ENCODE measurements around the gene CXorf49B. TPM values are rescaled to one million over a fixed set of nuclear protein-coding genes. Genes with fewer than 3 reads are reported as not detected.
"Not testable (repeated sequence)": the region's sequence is repeated elsewhere in the genome, so short reads cannot be mapped to it uniquely, and the experiment has no call there.

CXorf49B gene
- total RNA-seq: not detected

- DNase-seq (ENCODE audit: low spot score); H3K36me3 ChIP-seq; ATAC-seq (ENCODE audit: insufficient number of reproducible peaks, low FRiP score, low read depth); H3K9me3 ChIP-seq; H3K27me3 ChIP-seq (replicated peaks; ENCODE audit: insufficient read depth); H3K4me1 ChIP-seq (ENCODE audit: control insufficient read depth in 1 of 2, low read depth in 2 of 2); H3K4me3 ChIP-seq; H3K27ac ChIP-seq: not testable (repeated sequence)
Measured at GRCh38 chrX:71763049-71763448, at the start of gene CXorf49B. Gene CXorf49B, plus strand, starts transcription at chrX:71763349. Its CDS starts 75 bp downstream, at chrX:71763424.

- ATAC-seq (ENCODE audit: insufficient number of reproducible peaks, low FRiP score, low read depth); H3K9me3 ChIP-seq; DNase-seq (ENCODE audit: low spot score); H3K27ac ChIP-seq; H3K27me3 ChIP-seq (replicated peaks; ENCODE audit: insufficient read depth); H3K4me3 ChIP-seq; H3K4me1 ChIP-seq (ENCODE audit: control insufficient read depth in 1 of 2, low read depth in 2 of 2); H3K36me3 ChIP-seq: not testable (repeated sequence)
Measured at GRCh38 chrX:71714064-71714463, 49.1 kb upstream of the CXorf49B start.

GRCh38 chrX:71715551-71715950 is 47.6 kb upstream of the CXorf49B start:
- not testable (repeated sequence) for H3K4me1 ChIP-seq (ENCODE audit: control insufficient read depth in 1 of 2, low read depth in 2 of 2); H3K27ac ChIP-seq; H3K4me3 ChIP-seq; H3K27me3 ChIP-seq (replicated peaks; ENCODE audit: insufficient read depth); H3K36me3 ChIP-seq; H3K9me3 ChIP-seq; DNase-seq (ENCODE audit: low spot score); ATAC-seq (ENCODE audit: insufficient number of reproducible peaks, low FRiP score, low read depth)

DNA sequence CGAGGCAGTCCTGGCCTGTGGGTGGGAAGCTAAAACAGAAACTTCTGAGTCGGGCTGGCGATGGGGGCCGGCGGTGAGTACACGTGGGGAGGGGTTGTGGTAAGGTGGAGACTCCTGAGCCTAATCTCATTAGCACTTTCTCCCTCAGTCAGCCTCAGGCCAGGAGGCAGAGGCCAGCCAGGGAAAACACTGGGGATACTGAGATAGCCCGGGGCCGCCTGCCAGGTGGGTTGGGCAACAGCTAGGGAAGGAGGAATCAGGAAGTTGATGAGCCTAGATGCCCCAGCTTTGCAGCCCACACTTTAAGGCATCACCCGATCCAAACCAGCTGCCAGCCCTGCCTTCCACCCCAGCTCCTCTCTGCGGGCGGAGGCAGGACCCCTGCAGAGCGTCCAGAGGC is 46.8 kb upstream of the CXorf49B start:
- not testable (repeated sequence) for DNase-seq (ENCODE audit: low spot score); H3K27me3 ChIP-seq (replicated peaks; ENCODE audit: insufficient read depth); H3K4me1 ChIP-seq (ENCODE audit: control insufficient read depth in 1 of 2, low read depth in 2 of 2); H3K4me3 ChIP-seq; H3K36me3 ChIP-seq; H3K27ac ChIP-seq; H3K9me3 ChIP-seq; ATAC-seq (ENCODE audit: insufficient number of reproducible peaks, low FRiP score, low read depth)

DNA sequence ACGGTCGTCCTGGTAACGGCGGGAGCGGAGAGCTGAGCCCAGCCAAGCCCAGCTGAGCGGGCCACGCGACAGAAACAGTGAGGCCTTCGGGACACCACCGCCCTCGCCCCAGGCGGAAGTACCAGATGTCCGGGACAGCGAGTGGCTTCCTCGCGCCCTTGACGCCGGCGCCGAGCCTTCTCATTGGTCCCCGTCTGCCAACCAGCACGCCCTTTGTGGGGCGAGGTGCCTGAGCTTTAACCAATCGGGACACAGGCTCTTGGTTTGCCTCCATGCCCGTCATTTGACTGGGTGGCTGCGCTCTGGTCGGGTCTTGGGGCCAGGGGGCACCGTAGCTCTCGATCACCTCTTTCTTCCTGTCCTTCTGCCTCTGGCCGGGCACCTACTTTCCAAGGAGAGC is 45.0 kb upstream of the CXorf49B start, which contains the start of gene CXorf49:
TSS of gene CXorf49 (minus strand) at position 101 of the 400 bp plus-strand sequence. CDS start 134 bp downstream, outside the sequence.
- not testable (repeated sequence) for H3K4me1 ChIP-seq (ENCODE audit: control insufficient read depth in 1 of 2, low read depth in 2 of 2); ATAC-seq (ENCODE audit: insufficient number of reproducible peaks, low FRiP score, low read depth); H3K9me3 ChIP-seq; H3K27me3 ChIP-seq (replicated peaks; ENCODE audit: insufficient read depth); DNase-seq (ENCODE audit: low spot score); H3K36me3 ChIP-seq; H3K4me3 ChIP-seq; H3K27ac ChIP-seq

DNA sequence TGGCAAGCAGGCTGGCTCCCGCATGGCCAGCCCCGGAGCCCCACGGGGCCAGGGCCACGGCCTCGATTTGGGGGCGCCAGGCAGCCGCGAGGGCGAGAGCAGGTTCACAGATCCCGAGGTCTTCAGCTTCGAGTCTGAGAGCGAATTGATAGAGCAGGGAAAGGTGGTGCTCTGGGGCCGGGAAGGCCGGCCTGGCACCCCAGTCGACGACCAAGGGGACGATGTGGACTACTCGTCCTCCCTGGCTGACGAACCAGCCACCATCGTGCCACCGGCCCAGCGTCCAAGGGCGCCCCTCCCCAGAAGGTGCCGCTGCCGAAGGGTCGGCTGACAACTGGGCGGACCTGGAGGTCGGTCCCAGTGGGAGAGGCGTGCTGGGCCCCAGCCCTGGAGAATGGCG is 44.0 kb upstream of the CXorf49B start:
- not testable (repeated sequence) for DNase-seq (ENCODE audit: low spot score); H3K27me3 ChIP-seq (replicated peaks; ENCODE audit: insufficient read depth); H3K4me1 ChIP-seq (ENCODE audit: control insufficient read depth in 1 of 2, low read depth in 2 of 2); H3K36me3 ChIP-seq; H3K4me3 ChIP-seq; H3K27ac ChIP-seq; H3K9me3 ChIP-seq; ATAC-seq (ENCODE audit: insufficient number of reproducible peaks, low FRiP score, low read depth)

DNA sequence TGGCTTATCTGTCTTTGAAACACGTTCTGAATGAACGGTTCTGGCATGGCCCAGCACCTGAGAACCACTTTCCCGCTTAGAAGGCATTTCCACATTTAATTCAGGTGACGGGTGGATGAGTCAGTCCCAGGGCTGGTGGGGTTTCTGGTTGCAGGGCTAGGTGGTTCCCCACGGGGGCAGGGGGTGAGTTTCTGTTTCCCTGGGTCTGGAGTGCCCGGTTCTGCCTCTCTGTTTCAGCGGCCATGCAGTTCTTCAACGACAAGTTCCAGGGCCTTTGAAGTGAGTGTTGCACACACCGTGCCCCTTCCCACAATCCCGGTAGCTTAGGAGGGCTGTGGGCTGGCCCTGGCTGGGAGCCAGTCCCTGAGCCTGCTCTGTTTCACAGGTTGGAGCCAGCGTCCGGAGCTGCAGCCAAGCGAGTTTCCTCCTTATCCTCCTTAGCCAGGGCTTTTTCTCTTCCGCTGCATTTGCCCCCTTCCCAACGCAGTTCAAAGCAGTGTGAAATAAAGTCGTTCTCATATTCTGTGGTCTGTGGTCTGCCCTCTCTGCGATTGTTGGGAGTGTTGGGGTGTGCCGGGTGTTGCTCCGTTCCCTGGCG is 42.8 kb upstream of the CXorf49B start:
- H3K4me3 ChIP-seq; DNase-seq (ENCODE audit: low spot score); H3K27ac ChIP-seq; H3K9me3 ChIP-seq; H3K27me3 ChIP-seq (replicated peaks; ENCODE audit: insufficient read depth); H3K4me1 ChIP-seq (ENCODE audit: control insufficient read depth in 1 of 2, low read depth in 2 of 2); H3K36me3 ChIP-seq; ATAC-seq (ENCODE audit: insufficient number of reproducible peaks, low FRiP score, low read depth): not testable (repeated sequence)

GRCh38 chrX:71760688-71761281 is 2.4 kb upstream of the CXorf49B start:
- H3K27ac ChIP-seq; H3K36me3 ChIP-seq; H3K4me1 ChIP-seq (ENCODE audit: control insufficient read depth in 1 of 2, low read depth in 2 of 2); H3K4me3 ChIP-seq; ATAC-seq (ENCODE audit: insufficient number of reproducible peaks, low FRiP score, low read depth); H3K9me3 ChIP-seq; DNase-seq (ENCODE audit: low spot score); H3K27me3 ChIP-seq (replicated peaks; ENCODE audit: insufficient read depth): not testable (repeated sequence)

- H3K9me3 ChIP-seq; H3K27ac ChIP-seq; DNase-seq (ENCODE audit: low spot score); ATAC-seq (ENCODE audit: insufficient number of reproducible peaks, low FRiP score, low read depth); H3K27me3 ChIP-seq (replicated peaks; ENCODE audit: insufficient read depth); H3K4me1 ChIP-seq (ENCODE audit: control insufficient read depth in 1 of 2, low read depth in 2 of 2); H3K4me3 ChIP-seq; H3K36me3 ChIP-seq: not testable (repeated sequence)
Measured at GRCh38 chrX:71764832-71765231, 1.7 kb downstream of the CXorf49B start.

GRCh38 chrX:71765613-71766012 is 2.5 kb downstream of the CXorf49B start:
- ATAC-seq (ENCODE audit: insufficient number of reproducible peaks, low FRiP score, low read depth); H3K27me3 ChIP-seq (replicated peaks; ENCODE audit: insufficient read depth); H3K4me3 ChIP-seq; H3K9me3 ChIP-seq; DNase-seq (ENCODE audit: low spot score); H3K4me1 ChIP-seq (ENCODE audit: control insufficient read depth in 1 of 2, low read depth in 2 of 2); H3K36me3 ChIP-seq; H3K27ac ChIP-seq: not testable (repeated sequence)

DNA sequence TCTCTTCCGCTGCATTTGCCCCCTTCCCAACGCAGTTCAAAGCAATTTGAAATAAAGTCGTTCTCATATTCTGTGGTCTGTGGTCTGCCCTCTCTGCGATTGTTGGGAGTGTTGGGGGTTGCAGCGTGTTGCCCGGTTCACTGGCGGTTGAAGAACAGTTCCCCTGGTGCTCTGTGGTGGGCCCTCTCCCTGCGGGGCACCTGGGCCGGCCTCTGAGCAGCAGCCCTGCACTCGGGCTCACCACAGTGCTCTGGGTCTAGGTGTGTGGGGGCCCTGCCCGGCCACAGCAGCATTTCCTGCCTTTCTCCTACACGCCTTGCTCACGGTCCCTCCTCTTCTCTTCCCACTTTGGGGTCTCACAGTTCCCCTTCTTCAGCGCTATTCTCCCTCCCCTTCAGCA is 4.0 kb downstream of the CXorf49B start:
- not testable (repeated sequence) for H3K9me3 ChIP-seq; H3K36me3 ChIP-seq; H3K27me3 ChIP-seq (replicated peaks; ENCODE audit: insufficient read depth); H3K4me1 ChIP-seq (ENCODE audit: control insufficient read depth in 1 of 2, low read depth in 2 of 2); H3K4me3 ChIP-seq; DNase-seq (ENCODE audit: low spot score); ATAC-seq (ENCODE audit: insufficient number of reproducible peaks, low FRiP score, low read depth); H3K27ac ChIP-seq

GRCh38 chrX:71778322-71778721 is 15.2 kb downstream of the CXorf49B start:
- not testable (repeated sequence) for H3K4me1 ChIP-seq (ENCODE audit: control insufficient read depth in 1 of 2, low read depth in 2 of 2); H3K36me3 ChIP-seq; ATAC-seq (ENCODE audit: insufficient number of reproducible peaks, low FRiP score, low read depth); H3K27me3 ChIP-seq (replicated peaks; ENCODE audit: insufficient read depth); H3K9me3 ChIP-seq; H3K27ac ChIP-seq; H3K4me3 ChIP-seq; DNase-seq (ENCODE audit: low spot score)
